Nephron (organoid): ENCODE results near the gene ZCCHC4.

Experiments
- H3K27ac Mint-ChIP-seq, 3 experiments: 2 replicates each; pipeline ENCODE4 v1.8.0; 2020; ENCODE audit warnings: mixed read lengths in 3 of 3, mild to moderate bottlenecking in 2 of 3, moderate library complexity in 1 of 3
- H3K27me3 Mint-ChIP-seq: 2 replicates; pipeline ENCODE4 v1.8.0; 2021; ENCODE audit warnings: low read depth, mild to moderate bottlenecking, moderate library complexity, mixed read lengths
- H3K36me3 Mint-ChIP-seq: 2 replicates; pipeline ENCODE4 v1.8.0; 2020; ENCODE audit warnings: low read depth, mixed read lengths
- H3K4me1 Mint-ChIP-seq: 2 replicates; pipeline ENCODE4 v1.8.0; 2020; ENCODE audit warnings: mixed read lengths
- H3K4me3 Mint-ChIP-seq, 3 experiments: 2 replicates each; pipeline ENCODE4 v1.8.0; 2020; ENCODE audit warnings: mild to moderate bottlenecking in 3 of 3, mixed read lengths in 3 of 3, moderate library complexity in 2 of 3
- H3K9me3 Mint-ChIP-seq: 2 replicates; pipeline ENCODE4 v1.8.0; 2020; ENCODE audit warnings: mixed read lengths
- TF ChIP-seq, protein P1 (sequence below), 3 experiments: fragments of 200-600 bp; sonication (generic); IDR thresholded peaks; one replicate each; pipeline ENCODE4 v1.5.0; 2021; ENCODE audit warnings: antibody characterized with exemption in 3 of 3; ENCODE audit not compliant: unreplicated experiment in 3 of 3

Gene ZCCHC4

DNA sequence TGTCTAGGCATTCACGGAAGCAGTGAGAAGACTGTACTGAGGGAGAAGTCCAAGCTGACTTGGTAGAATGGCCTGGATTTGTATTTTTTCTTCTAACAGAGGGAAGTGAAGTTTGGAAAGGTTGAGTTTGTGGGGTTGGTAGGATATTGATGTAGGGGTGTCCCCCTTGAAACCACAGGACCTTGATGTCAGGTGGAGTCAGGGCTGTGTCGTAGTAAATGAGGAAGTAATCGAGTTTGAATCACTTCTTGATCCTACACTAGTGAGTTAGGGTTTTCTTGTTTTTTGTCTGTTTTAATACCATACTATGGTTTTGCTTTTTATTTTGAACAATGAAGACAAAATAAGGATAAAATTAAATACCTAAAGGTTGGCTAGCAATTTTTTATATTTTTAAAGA lies 34.3 kb downstream of the ZCCHC4 start:
- TF ChIP-seq, protein P1, sequence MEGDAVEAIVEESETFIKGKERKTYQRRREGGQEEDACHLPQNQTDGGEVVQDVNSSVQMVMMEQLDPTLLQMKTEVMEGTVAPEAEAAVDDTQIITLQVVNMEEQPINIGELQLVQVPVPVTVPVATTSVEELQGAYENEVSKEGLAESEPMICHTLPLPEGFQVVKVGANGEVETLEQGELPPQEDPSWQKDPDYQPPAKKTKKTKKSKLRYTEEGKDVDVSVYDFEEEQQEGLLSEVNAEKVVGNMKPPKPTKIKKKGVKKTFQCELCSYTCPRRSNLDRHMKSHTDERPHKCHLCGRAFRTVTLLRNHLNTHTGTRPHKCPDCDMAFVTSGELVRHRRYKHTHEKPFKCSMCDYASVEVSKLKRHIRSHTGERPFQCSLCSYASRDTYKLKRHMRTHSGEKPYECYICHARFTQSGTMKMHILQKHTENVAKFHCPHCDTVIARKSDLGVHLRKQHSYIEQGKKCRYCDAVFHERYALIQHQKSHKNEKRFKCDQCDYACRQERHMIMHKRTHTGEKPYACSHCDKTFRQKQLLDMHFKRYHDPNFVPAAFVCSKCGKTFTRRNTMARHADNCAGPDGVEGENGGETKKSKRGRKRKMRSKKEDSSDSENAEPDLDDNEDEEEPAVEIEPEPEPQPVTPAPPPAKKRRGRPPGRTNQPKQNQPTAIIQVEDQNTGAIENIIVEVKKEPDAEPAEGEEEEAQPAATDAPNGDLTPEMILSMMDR (IDR thresholded peaks at IDR 0.05; ENCODE audit: unreplicated experiment in 3 of 3): no peak
- Mint-ChIP-seq H3K27me3 (no peaks in the 10 kb centered on the region), H3K4me3 (no peak overlapping the region), H3K27ac (peak overlapping the region in 2 of 3 experiments; percentile 34 to 75), H3K9me3 (no peaks in the 10 kb centered on the region), H3K36me3 (no peaks in the 10 kb centered on the region), H3K4me1 (peaks cover 7% of the 10 kb centered on the region)

DNA sequence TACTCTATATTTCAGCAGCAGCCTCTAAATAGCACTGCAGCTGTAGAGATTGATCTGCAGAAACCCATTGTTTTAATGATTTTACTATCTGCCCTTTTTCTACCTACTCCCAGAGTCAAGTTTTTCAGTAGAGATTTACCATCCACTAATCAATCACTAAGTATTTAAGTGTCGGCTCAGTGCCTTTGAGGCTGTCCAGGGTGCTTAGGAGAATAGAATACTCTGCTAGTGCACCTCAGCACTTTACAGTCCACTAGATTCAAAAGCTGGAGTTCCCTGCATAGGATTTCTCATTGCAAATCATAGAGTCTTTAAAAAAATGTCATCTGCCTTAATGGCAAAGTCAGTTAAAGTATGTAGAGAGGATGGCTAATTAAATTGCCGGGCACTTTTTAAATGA lies 34.9 kb downstream of the ZCCHC4 start:
- H3K9me3 Mint-ChIP-seq: no peaks in the 10 kb centered on the region
- peak overlapping the region in 1 of 3 experiments; percentile 55 for H3K27ac Mint-ChIP-seq
- H3K27me3 Mint-ChIP-seq: no peaks in the 10 kb centered on the region
- H3K36me3 Mint-ChIP-seq: peaks cover 4% of the 10 kb centered on the region
- peaks cover 7% of the 10 kb centered on the region for H3K4me1 Mint-ChIP-seq
- no peak overlapping the region for H3K4me3 Mint-ChIP-seq
- TF ChIP-seq, protein P1 (IDR thresholded peaks at IDR 0.05; ENCODE audit: unreplicated experiment in 3 of 3): no peak

DNA sequence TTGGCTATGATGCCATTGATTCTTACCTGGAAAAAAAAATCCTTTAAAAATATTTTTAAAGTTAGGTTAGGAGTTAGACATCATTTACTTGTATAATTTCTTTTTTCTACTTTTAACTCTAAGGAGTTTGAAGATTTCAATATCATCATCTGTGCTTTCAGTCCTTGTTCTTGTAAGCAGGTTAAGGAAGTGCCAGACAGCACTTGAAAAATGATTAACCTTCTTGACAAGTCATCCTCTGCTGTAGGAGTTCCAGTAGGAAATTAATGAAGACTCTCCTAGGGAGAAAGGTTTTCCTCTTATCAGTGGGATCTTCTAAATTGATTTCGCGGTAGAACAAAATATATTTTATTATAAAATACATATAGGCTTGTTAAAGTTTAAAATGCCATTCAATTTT lies 35.4 kb downstream of the ZCCHC4 start:
- no peaks in the 10 kb centered on the region for H3K9me3 Mint-ChIP-seq
- peaks cover 4% of the 10 kb centered on the region for H3K36me3 Mint-ChIP-seq
- H3K4me3 Mint-ChIP-seq: no peak overlapping the region
- H3K4me1 Mint-ChIP-seq: peaks cover 7% of the 10 kb centered on the region
- no peaks in the 10 kb centered on the region for H3K27me3 Mint-ChIP-seq
- TF ChIP-seq, protein P1 (IDR thresholded peaks at IDR 0.05; ENCODE audit: unreplicated experiment in 3 of 3): no peak
- H3K27ac Mint-ChIP-seq: no peak overlapping the region

DNA sequence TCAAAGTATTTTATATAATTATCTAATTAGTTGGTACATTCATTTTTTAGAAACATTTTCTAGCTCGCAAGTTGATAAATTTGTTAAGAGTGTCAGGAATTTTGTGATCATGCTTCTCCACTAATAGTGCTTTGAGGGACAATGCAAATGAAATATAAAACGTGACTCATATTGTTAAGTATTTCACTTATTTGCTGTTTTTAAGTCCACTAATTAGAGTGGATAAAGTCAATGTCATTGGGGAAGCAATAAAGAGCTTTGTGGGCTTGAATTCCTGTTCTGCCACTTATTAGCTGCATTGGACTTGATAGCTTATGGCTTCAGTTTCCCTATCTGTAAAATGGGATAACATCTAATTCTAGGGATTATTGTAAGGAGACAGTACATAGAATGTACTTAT lies 38.0 kb downstream of the ZCCHC4 start:
- Mint-ChIP-seq H3K27ac (no peak overlapping the region), H3K36me3 (peaks cover 4% of the 10 kb centered on the region), H3K4me3 (no peak overlapping the region), H3K4me1 (peaks cover 6% of the 10 kb centered on the region), H3K9me3 (no peaks in the 10 kb centered on the region), H3K27me3 (no peaks in the 10 kb centered on the region)
- TF ChIP-seq, protein P1 (IDR thresholded peaks at IDR 0.05; ENCODE audit: unreplicated experiment in 3 of 3): no peak

DNA sequence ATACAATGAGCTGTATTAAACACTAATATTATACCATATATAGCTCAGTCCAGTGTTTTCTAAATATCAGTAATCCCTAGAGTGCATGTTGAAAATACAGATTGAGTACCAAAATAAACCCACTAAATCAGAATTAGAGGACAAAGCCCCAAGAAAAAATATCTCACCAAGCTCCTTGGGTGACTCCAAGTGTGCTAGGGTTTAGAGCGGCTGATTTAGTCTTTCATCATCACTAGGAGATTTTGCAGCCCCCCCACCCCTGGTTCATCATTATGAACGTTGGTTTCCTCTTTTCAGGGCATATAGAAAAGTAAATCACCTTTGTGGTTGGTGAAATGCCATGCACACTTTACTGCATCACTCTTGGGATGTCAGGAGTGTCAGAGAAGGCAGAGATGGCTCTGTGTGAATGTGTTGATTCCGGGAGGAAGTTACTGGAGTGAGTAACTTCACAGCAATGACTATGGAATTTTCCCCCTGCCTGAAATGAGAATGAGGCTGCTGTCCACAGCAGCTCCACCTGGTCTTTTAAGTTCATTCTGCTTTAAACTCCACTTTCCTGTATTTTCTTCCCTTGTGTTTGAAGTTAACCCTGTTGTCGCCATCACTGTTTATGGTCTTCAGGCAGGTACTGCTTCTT lies 39.3 kb downstream of the ZCCHC4 start:
- Mint-ChIP-seq H3K9me3 (no peaks in the 10 kb centered on the region), H3K36me3 (peaks cover 4% of the 10 kb centered on the region), H3K4me3 (no peak overlapping the region)

More for the DNA sequence above, 39.3 kb downstream of the ZCCHC4 start:
- no peaks in the 10 kb centered on the region for H3K27me3 Mint-ChIP-seq
- H3K4me1 Mint-ChIP-seq: no peaks in the 10 kb centered on the region
- TF ChIP-seq, protein P1 (IDR thresholded peaks at IDR 0.05; ENCODE audit: unreplicated experiment in 3 of 3): no peak
- no peak overlapping the region for H3K27ac Mint-ChIP-seq
